SU-DHL-6 (cell line): Measurements from ENCODE around the gene SIPA1.

Experiments used
- CTCF ChIP-seq: fragments of 200-600 bp; sonication (generic); IDR thresholded peaks from one replicate; pipeline ENCODE4 v1.5.1; 2017; ENCODE audit warnings: antibody characterized with exemption, mild to moderate bottlenecking, low read length, moderate library complexity; ENCODE audit not compliant: insufficient read depth, poor library complexity, severe bottlenecking
- EZH2phosphoT487 ChIP-seq: fragments of 200-600 bp; sonication (generic), shearing (Covaris generic); conservative IDR thresholded peaks from 2 replicates; pipeline ENCODE4 v1.6.1; 2018; ENCODE audit warnings: mild to moderate bottlenecking, antibody characterized with exemption, low read length, moderate library complexity, mixed read lengths

- TF ChIP-seq CTCF: no peak
- TF ChIP-seq EZH2phosphoT487: no peak
These were observed 22.5 kb upstream of the SIPA1 start, which contains the start of gene PCNX3 for GRCh38 chr11:65615229-65615949.
